SU-DHL-6 (cell line): ENCODE data around the gene ZNF189.

Source experiments
- CTCF ChIP-seq: fragments of 200-600 bp; sonication (generic); IDR thresholded peaks from one replicate; pipeline ENCODE4 v1.5.1; 2017; ENCODE audit warnings: antibody characterized with exemption, mild to moderate bottlenecking, low read length, moderate library complexity; ENCODE audit not compliant: insufficient read depth, poor library complexity, severe bottlenecking
- EZH2phosphoT487 ChIP-seq: fragments of 200-600 bp; sonication (generic), shearing (Covaris generic); conservative IDR thresholded peaks from 2 replicates; pipeline ENCODE4 v1.6.1; 2018; ENCODE audit warnings: mild to moderate bottlenecking, antibody characterized with exemption, low read length, moderate library complexity, mixed read lengths

- TF ChIP-seq CTCF (no peak), EZH2phosphoT487 (no peak)
Observed at GRCh38 chr9:101369884-101370531, 28.6 kb upstream of the ZNF189 start.
